Epithelial cell of esophagus (primary cell): Measurements from ENCODE around the gene MRTFA.

Experiments
- DNase-seq: peaks from one replicate; pipeline ENCODE4 v3.0.0; 2010; ENCODE audit warnings: low read depth
- H3K4me3 ChIP-seq: 2 replicates; pipeline ENCODE4 v1.5.1; 2011; ENCODE audit warnings: mild to moderate bottlenecking, low read length, control low read depth
- CTCF ChIP-seq: IDR thresholded peaks from 2 replicates; pipeline ENCODE4 v1.5.1; 2011; ENCODE audit warnings: low read depth, mild to moderate bottlenecking, low read length, control low read depth, inconsistent platforms; ENCODE audit not compliant: insufficient read depth; ENCODE audit errors: missing control alignments

MRTFA gene

DNA sequence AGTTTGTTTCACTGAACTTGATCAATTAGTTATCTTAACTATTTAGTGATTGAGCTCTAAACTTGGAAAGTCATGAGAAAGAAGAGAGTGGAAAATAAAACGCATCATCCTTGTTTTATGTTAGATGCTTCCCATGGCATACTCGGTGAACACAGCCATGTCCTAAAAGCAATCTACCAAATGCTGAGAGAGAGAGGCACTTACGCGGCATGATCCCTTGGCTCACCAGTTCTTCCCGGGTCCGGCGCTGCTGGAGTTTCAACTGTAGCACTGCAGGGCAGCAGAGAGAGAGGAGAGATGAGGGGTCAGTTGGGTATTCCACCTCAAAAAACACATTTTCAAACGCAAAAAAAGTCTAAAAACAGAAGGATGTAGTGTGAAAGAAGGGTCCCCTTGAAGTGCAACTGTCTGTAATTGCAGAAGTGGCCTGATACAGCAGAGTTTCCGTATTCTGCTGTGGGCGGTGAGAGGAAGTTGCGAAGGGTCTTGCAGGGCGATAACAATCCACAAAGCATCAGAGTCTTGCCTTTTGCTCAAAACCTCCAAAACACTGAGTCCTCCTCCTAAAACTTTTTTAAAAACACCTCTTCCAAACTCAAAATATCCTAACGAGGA is 173.4 kb downstream of the MRTFA start:
- H3K4me3 ChIP-seq: no peak overlapping the region
- DNase-seq: no peak
- no peak for TF ChIP-seq CTCF

- H3K4me3 ChIP-seq: no peak overlapping the region
- no peak for TF ChIP-seq CTCF
- DNase-seq: no peak
Measured at GRCh38 chr22:40462195-40462984, 174.1 kb downstream of the MRTFA start.

DNA sequence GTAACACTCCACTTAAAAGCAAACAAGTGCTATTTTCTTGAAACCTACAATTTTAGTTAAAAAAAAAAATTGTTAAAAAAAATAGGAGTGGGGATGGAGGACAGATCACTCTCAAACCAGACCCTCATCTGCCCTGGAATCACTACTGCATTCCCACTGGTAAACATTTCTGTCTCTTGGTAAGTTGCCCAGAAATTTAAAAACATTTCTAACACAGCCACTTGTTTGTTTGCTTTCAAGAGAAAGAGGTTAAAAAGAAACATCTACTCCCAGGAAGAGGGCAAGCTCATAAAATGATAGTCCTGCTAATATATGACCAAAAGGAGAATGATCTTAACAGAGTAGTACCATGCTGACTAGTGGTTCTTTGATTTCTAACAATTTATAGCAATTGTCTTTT is 182.8 kb downstream of the MRTFA start:
- H3K4me3 ChIP-seq: no peak overlapping the region
- DNase-seq: no peak
- TF ChIP-seq CTCF: no peak

DNA sequence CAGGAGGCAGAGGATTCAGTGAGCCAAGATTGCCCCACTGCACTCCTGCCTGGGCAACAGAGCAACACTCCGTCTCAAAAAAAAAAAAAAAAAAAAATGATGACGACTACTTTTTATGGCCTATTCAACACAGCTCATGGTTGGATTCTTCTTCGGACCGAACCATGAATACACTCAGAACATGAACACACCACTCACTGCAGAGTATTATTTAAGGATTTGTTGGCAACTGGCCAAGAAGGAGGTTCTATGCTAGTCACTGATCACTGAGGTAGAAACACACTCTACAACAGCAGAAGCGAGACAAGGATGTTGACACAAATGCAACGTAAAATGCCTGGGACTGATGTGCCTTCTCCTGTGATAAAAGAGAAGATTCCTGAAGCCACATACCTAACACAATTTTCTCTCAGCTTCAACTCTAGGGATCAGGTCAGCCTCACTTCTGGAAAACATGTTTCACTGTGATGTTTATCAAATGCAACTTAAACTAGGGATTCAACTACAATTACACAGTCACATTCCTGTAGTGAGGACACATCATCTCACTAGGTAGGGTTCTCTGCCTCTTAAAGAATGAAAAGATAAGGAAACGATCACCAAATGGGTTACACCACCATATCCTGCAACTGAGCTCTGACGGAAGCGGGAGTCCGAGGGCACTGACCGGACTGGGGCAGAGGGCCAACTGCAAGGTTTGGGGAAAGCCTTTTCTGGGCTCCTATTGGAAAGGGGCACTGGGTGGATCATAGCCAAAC is 183.6 kb downstream of the MRTFA start:
- peak; percentile 7 for DNase-seq
- no peak for TF ChIP-seq CTCF
- no peak overlapping the region for H3K4me3 ChIP-seq

- DNase-seq: no peak
- TF ChIP-seq CTCF: no peak
- H3K4me3 ChIP-seq: no peak overlapping the region
Measured at GRCh38 chr22:40451210-40451609, 185.3 kb downstream of the MRTFA start.

- DNase-seq: no peak
- TF ChIP-seq CTCF: no peak
- no peak overlapping the region for H3K4me3 ChIP-seq
Measured at GRCh38 chr22:40450616-40451015, 185.9 kb downstream of the MRTFA start.
